ENCODE measurements around the gene BIRC5.
"Not testable (repeated sequence)": the region's sequence is repeated elsewhere in the genome, so short reads cannot be mapped to it uniquely, and the experiment has no call there.

BIRC5 gene

DNA sequence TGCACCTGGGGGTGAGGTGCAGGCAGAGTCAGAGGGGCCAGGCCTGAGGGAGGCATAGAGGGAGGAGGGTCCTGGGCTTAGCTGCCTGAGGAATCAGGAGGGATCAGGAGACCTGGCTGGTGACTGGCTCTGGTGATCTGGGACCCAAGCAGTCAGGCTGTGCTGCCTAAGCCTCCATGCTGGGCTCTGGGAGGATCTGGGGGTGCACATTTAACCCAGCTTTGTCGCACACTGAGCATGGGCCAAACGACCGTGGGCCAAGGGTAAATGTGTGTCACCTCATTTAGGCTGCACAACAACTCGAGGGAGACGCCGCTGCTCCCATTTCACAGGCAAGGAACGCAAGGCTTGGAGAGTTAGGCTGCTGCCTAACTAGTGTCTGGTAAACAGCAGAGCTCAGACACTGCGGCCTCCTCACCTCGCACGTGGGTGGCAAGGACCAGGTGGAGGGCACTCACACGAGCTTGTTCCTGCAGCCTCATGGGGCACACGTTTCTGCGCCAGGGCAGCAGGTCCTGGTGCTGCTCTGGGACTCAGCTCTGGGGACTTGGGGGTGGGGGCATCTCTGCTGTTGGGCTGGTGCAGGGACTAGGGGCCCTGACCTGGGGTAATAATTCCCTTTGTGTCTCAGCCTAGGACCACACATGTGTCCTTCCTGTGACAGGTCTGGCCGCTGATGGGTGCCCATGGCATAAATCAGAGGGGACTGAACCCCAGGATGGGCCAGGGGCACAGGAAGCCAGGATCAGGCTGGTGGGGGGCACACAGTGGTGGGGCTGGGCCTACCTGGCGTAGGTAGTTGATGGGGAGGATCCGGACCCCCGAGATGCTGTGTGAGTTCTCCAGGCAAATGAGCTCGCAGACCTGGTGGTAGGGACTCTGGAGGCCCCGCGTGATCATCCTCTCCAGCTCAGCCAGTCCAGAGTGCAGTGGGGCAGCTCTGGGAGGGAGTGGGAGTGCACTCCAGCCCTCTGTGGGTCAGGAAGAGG lies 36.1 kb downstream of the BIRC5 start:
- TF ChIP-seq, protein P1, sequence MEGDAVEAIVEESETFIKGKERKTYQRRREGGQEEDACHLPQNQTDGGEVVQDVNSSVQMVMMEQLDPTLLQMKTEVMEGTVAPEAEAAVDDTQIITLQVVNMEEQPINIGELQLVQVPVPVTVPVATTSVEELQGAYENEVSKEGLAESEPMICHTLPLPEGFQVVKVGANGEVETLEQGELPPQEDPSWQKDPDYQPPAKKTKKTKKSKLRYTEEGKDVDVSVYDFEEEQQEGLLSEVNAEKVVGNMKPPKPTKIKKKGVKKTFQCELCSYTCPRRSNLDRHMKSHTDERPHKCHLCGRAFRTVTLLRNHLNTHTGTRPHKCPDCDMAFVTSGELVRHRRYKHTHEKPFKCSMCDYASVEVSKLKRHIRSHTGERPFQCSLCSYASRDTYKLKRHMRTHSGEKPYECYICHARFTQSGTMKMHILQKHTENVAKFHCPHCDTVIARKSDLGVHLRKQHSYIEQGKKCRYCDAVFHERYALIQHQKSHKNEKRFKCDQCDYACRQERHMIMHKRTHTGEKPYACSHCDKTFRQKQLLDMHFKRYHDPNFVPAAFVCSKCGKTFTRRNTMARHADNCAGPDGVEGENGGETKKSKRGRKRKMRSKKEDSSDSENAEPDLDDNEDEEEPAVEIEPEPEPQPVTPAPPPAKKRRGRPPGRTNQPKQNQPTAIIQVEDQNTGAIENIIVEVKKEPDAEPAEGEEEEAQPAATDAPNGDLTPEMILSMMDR (conservative IDR thresholded peaks at IDR 0.05; ENCODE audit: low read depth, low read length), result no peak
- no peak overlapping the region for H3K4me3 ChIP-seq (ENCODE audit: low read length)
- DNase-seq (ENCODE audit: low read depth), result no peak

DNA sequence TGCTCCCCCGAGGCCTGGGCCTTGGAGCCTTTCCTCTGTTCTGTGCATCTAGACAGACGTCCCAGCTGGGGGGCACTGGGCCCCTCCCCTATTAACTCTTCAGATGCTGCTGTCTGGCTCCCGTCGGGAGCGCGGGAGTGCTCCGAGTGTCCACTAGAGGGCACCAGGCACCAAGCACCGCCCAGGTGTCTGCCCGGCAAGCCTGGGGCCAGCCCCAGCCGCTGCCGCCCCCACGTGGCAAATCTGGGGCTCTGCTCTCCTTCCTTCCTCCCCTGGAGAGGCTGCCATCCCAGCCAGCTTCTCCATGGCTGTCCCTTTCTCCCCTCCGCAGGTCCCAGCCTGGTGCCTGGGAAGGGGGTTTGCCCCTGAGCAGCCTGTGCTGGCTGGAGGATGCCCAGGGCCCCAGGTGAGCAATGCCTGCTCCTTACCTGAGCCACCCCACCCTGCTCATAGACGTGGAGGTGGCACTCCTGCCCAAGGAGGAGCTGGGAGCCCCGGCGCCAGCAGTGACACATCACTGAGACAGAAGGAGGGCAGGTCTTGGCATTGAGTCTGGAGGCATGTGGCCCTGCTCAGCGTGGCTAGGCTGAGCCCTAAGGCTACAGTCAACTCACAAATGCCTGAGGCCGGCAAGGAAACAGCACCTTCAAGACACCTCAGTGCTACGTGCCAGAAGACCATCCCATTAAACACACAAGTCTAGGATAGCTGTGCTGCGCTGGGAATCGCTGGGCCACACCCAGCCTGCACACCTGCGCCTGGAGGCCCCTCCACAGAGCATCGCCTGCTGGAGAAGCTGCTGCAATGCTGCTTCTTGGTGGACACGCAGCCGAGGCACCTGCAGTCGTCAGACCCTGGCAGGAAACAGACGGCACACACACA lies 37.1 kb downstream of the BIRC5 start:
- no peak overlapping the region for H3K4me3 ChIP-seq (ENCODE audit: low read length)
- TF ChIP-seq, protein P1 (conservative IDR thresholded peaks at IDR 0.05; ENCODE audit: low read depth, low read length), result peak; percentile 99

DNA sequence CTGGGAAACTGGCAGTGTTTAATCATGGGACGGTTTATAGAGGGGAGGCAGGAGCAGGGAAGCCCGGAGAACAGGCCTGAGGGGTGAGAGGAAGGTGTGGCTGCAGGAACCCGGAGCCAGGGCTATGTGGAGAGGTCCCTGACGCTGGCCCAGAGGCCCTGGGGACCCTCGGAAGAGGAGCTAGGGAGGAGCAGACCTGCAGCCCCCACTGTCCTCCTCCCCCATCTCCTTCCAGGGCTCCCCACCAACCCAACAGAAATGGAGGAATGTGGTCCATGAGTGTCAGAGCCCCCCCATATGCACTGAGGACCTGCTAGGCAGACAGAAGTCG lies 37.7 kb downstream of the BIRC5 start:
- H3K4me3 ChIP-seq (ENCODE audit: low read length), result no peak overlapping the region
- TF ChIP-seq, protein P1 (conservative IDR thresholded peaks at IDR 0.05; ENCODE audit: low read depth, low read length), result no peak

More for the DNA sequence above, 37.1 kb downstream of the BIRC5 start:
- no peak for DNase-seq (ENCODE audit: low read depth)

DNA sequence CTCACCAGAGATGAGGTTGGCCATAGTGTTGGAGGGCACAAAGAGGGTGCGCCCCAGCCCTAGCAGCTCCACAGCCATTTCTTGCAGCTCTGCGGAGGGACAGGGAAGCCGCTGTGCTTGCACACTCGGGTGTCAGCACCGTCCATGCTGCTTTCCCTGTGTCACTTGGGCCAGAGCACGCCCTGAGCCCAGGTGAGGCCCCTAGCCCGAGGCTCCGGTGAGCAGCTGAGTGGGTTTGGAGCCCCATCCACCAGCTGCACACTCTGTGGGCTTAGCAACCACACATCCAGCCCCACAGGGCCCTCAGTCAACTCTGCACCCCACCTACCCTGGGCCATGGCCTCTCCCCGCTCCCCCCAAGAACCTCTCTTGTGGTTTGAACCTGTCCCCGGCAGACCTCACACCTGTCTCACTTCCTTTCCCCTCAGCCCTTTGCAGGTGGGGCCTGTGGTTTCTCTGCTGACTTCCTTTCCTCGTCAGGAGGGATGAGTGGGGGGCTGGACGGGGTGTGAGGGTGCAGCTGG lies 38.1 kb downstream of the BIRC5 start:
- TF ChIP-seq, protein P1 (conservative IDR thresholded peaks at IDR 0.05; ENCODE audit: low read depth, low read length), result no peak
- no peak overlapping the region for H3K4me3 ChIP-seq (ENCODE audit: low read length)
- DNase-seq (ENCODE audit: low read depth), result no peak

More for the DNA sequence above, 37.7 kb downstream of the BIRC5 start:
- no peak for DNase-seq (ENCODE audit: low read depth)

DNA sequence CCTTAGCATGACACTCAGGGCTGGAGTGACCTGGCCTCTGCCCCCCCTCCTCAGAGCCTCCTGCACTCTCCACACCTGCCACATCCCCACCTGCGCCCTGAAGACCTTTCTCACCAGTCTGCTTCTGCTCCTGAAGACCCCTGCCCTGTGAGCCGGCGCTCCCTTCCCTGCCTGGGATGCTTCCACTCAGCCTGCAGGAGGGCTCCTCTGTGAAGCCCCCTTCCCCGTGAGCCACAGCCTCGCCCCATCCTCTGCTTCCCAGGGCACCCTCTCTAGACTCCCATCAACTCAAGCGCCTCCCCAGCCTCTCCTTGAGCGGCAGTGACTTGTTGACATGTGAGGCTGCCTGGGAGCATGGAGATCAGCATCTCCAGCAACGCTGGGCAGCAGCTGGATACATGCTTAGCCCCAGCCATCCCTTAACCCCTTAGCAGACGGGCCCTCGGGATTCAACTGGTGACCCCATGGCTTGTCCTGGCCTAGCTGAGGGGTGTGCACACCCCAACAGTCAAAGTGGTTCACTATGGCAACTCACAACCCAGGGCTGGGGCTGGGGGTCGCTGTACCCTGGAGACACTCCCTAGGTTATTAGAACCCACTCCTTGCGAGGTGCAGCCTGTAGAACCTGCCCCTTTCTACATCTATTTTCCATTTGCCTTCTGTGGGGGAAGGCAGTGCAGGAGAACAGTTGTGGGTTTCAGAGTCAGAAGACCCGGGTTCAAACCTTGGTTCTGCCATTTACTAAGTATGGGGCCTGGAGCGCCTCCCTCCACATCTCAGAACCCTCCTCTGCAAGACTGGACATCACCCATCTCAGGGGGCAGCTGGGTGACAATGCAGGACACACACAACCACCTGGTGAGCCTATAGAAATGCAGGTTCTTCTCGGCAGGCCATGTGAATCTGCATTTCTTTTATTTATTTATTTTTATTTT lies 38.9 kb downstream of the BIRC5 start:
- TF ChIP-seq, protein P1 (conservative IDR thresholded peaks at IDR 0.05; ENCODE audit: low read depth, low read length), result no peak
- no peak for DNase-seq (ENCODE audit: low read depth)

DNA sequence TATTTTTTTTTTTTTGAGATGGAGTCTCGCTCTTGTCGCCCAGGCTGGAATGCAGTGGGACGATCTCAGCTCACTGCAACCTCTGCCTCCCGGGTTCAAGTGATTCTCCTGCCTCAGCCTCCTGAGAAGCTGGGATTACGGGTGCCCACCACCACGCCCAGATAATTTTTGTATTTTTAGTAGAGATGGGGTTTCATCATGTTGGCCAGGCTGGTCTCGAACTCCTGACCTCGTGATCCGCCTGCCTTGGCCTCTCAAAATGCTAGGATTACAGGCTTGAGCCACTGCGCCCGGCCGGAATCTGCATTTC lies 39.5 kb downstream of the BIRC5 start:
- DNase-seq (ENCODE audit: low read depth), result not testable (repeated sequence)
- H3K4me3 ChIP-seq (ENCODE audit: low read length), result peak overlapping the region; percentile 72

More for the DNA sequence above, 38.9 kb downstream of the BIRC5 start:
- no peak overlapping the region for H3K4me3 ChIP-seq (ENCODE audit: low read length)
